ENCODE data around the gene TMEM132D.

DNA sequence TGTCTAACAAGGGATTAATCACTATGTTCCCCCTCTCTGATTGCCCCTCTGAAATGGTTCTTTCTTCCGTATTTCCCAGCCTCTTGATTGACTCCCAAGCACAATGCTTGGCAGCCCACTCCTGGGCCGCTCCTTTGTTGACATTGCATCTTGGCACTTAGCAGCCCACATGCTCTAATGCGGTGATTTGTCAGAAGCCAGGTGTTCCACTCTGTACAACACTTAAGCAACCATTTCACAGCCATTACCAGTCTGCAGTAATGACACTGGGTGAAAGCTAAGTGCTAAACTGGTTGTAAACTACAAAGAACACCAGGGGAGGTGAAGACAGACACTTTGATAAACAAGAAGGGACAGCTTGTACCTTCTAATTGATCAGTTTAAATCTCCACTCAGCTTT is 353.5 kb downstream of the TMEM132D start:
- TF ChIP-seq CTCF (IDR thresholded peaks at IDR 0.05) = no peak
- no peak for TF ChIP-seq POLR2A (IDR thresholded peaks at IDR 0.05)

Data from vagina (tissue), 2 donors.